ENCODE data around the gene LSM11.
"Not testable (repeated sequence)": the region's sequence is repeated elsewhere in the genome, so short reads cannot be mapped to it uniquely, and the experiment has no call there.

LSM11 gene

GRCh38 chr5:157743163-157744050 is at the start of gene LSM11:
Gene LSM11, plus strand, starts transcription at chr5:157743712. Its CDS starts 39 bp downstream, at chr5:157743751.
- peak; percentile 92 to 97 for DNase-seq

GRCh38 chr5:157693816-157694215 is 49.7 kb upstream of the LSM11 start:
- DNase-seq: not testable (repeated sequence)

GRCh38 chr5:157696154-157696553 is 47.4 kb upstream of the LSM11 start:
- not testable (repeated sequence) for DNase-seq

GRCh38 chr5:157698674-157699073 is 44.8 kb upstream of the LSM11 start:
- not testable (repeated sequence) for DNase-seq

GRCh38 chr5:157703736-157704135 is 39.8 kb upstream of the LSM11 start:
- no peak for DNase-seq

GRCh38 chr5:157708866-157709265 is 34.6 kb upstream of the LSM11 start:
- DNase-seq: no peak

- no peak for DNase-seq
Observed at GRCh38 chr5:157709346-157709745, 34.2 kb upstream of the LSM11 start.

GRCh38 chr5:157710431-157710830 is 33.1 kb upstream of the LSM11 start:
- DNase-seq: no peak

- no peak for DNase-seq
Observed at GRCh38 chr5:157710882-157711281, 32.6 kb upstream of the LSM11 start.

GRCh38 chr5:157713830-157714595 is 29.5 kb upstream of the LSM11 start:
- no peak for DNase-seq

- no peak for DNase-seq
Observed at GRCh38 chr5:157714596-157714864, 29.0 kb upstream of the LSM11 start.

- DNase-seq: no peak
Observed at GRCh38 chr5:157718519-157718918, 25.0 kb upstream of the LSM11 start.

- DNase-seq: no peak
Observed at GRCh38 chr5:157719245-157719644, 24.3 kb upstream of the LSM11 start.

GRCh38 chr5:157721159-157721558 is 22.4 kb upstream of the LSM11 start:
- DNase-seq: no peak

- DNase-seq: not testable (repeated sequence)
Observed at GRCh38 chr5:157722895-157723294, 20.6 kb upstream of the LSM11 start.

GRCh38 chr5:157726607-157727006 is 16.9 kb upstream of the LSM11 start:
- DNase-seq: not testable (repeated sequence)

- not testable (repeated sequence) for DNase-seq
Observed at GRCh38 chr5:157727858-157728257, 15.7 kb upstream of the LSM11 start.

GRCh38 chr5:157729858-157730257 is 13.7 kb upstream of the LSM11 start:
- DNase-seq: no peak

- DNase-seq: no peak
Observed at GRCh38 chr5:157730900-157731271, 12.6 kb upstream of the LSM11 start.

- DNase-seq: peak; percentile 98 to 99
Observed at GRCh38 chr5:157731272-157732129, 12.0 kb upstream of the LSM11 start, which contains the start of gene THG1L. Gene THG1L, plus strand, starts transcription at chr5:157731420. Its CDS starts 21 bp downstream, at chr5:157731441.

GRCh38 chr5:157732130-157732514 is 11.4 kb upstream of the LSM11 start:
- DNase-seq: no peak

GRCh38 chr5:157732596-157733262 is 10.8 kb upstream of the LSM11 start:
- no peak for DNase-seq

- no peak for DNase-seq
Observed at GRCh38 chr5:157734436-157734835, 9.1 kb upstream of the LSM11 start.
